Gastrocnemius medialis (tissue), 4 donors: ENCODE results near the gene OSBPL2. TPM values are rescaled to one million over a fixed set of nuclear protein-coding genes. Genes with fewer than 3 reads are reported as not detected.

Experiments
- ATAC-seq, 2 donors: fragments of 150-250 bp; one replicate each; pipeline ENCODE4 v1.9.1; 2016
- DNase-seq, 2 donors: peaks; one replicate each; pipeline ENCODE4 v3.0.0-alpha.2; 2019
- H3K27ac ChIP-seq, 4 donors: fragments of 200-600 bp; sonication (generic); 1 replicate in 1 of 4; 2 replicates in 3 of 4; pipeline ENCODE4 v1.5.1; 2016 to 2018; ENCODE audit warnings: mild to moderate bottlenecking in 2 of 4, moderate library complexity in 1 of 4
- H3K27me3 ChIP-seq, 3 donors: fragments of 200-600 bp; sonication (generic) in 2 of 3; 1 replicate in 1 of 3; 2 replicates in 2 of 3; pipeline versions ENCODE4 v1.5.1 to v1.6.0; 2016 to 2019; ENCODE audit warnings: mild to moderate bottlenecking in 1 of 3, moderate library complexity in 1 of 3
- H3K36me3 ChIP-seq, 2 donors: fragments of 200-600 bp; sonication (generic) in 1 of 2; one replicate each; pipeline ENCODE4 v1.5.1; 2017 to 2018
- H3K4me1 ChIP-seq, 2 donors: fragments of 200-600 bp; sonication (generic) in 1 of 2; one replicate each; pipeline ENCODE4 v1.5.1; 2016 to 2017; ENCODE audit warnings: mild to moderate bottlenecking in 2 of 2
- H3K4me3 ChIP-seq, 4 donors: fragments of 200-600 bp; sonication (generic) in 3 of 4; 1 replicate in 1 of 4; 2 replicates in 3 of 4; pipeline ENCODE4 v1.5.1; 2016 to 2019; ENCODE audit warnings: mild to moderate bottlenecking in 2 of 4
- H3K9me3 ChIP-seq, 3 donors: fragments of 200-600 bp; sonication (generic) in 2 of 3; 1 replicate in 1 of 3; 2 replicates in 2 of 3; pipeline ENCODE4 v1.5.1; 2016 to 2019
- POLR2A ChIP-seq, 2 donors: fragments of 450-650 bp; IDR thresholded peaks; one replicate each; pipeline ENCODE4 v1.6.1; 2017; ENCODE audit warnings: antibody characterized with exemption in 2 of 2, mild to moderate bottlenecking in 2 of 2, moderate library complexity in 2 of 2
- in situ Hi-C, 4 donors: fragments of 200-750 bp; cut with MboI; loops; one replicate each; pipeline versions ENCODE4 v1.15.0 to v1.8.0; 2017; ENCODE audit warnings: low sequenced_read_pairs in 4 of 4
- intact Hi-C: fragments of 100-400 bp; cut with DNase I; formaldehyde crosslinking; loops from one replicate; pipeline ENCODE4 v1.15.1; 2023; ENCODE audit warnings: low total_unique reads
- total RNA-seq, 4 donors: library from RNA; depleted of rRNA; stranded (reverse); fragments of >200 nt; gene quantifications; one replicate each; pipeline versions ENCODE4 v1.1.0 to v1.2.3, GENCODE V29; 2016
- TF ChIP-seq, protein P1 (sequence below), 5 experiments: fragments of 450-650 bp in 3 of 5; fragments of 200-600 bp in 2 of 5; sonication (generic) in 2 of 5; IDR thresholded peaks in 4 of 5; conservative IDR thresholded peaks in 1 of 5; 1 replicate in 4 of 5; 2 replicates in 1 of 5; pipeline ENCODE4 v1.5.1; 2016 to 2019; ENCODE audit warnings: antibody characterized with exemption in 5 of 5, mild to moderate bottlenecking in 3 of 5, moderate library complexity in 3 of 5

Gene OSBPL2
- total RNA-seq, 4 donors from 2014 or later = 15.8 to 26.4 (median 19.6) TPM

DNA sequence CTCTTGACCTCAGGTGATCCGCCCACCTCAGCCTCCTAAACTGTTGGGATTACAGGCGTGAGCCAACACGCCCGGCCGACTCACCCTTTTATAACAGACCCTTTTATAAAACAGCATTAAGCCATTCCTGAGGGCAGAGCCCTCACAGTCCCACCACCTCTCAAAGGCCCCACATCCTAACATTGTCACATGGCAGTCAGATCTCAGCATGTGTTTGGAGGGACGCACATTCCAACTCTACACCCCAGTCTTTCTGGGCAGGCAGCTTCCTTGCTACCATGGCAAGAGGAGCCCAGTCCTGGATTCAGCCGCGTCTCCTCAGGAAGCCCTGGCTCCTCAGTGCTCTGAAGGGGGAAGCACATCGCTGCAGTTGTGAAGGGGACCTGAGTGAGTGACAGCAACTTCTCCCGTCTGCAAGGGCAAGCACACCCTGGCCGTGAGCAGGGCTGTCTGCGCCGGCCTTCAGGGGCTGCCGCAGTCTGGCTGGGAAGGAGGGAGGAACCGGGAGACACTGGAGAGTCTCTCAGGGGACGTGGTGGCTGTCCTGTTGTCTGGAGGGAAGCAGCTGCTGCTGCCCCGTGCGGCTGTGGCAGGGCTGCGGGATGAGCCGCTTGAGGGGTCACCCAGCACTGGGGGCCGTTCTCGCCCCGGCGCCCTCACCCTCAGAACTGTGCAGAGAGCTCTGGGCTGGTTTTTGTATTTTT, 15.9 kb downstream of the OSBPL2 start:
- no peak for TF ChIP-seq POLR2A (IDR thresholded peaks at IDR 0.05)
- TF ChIP-seq, protein P1, sequence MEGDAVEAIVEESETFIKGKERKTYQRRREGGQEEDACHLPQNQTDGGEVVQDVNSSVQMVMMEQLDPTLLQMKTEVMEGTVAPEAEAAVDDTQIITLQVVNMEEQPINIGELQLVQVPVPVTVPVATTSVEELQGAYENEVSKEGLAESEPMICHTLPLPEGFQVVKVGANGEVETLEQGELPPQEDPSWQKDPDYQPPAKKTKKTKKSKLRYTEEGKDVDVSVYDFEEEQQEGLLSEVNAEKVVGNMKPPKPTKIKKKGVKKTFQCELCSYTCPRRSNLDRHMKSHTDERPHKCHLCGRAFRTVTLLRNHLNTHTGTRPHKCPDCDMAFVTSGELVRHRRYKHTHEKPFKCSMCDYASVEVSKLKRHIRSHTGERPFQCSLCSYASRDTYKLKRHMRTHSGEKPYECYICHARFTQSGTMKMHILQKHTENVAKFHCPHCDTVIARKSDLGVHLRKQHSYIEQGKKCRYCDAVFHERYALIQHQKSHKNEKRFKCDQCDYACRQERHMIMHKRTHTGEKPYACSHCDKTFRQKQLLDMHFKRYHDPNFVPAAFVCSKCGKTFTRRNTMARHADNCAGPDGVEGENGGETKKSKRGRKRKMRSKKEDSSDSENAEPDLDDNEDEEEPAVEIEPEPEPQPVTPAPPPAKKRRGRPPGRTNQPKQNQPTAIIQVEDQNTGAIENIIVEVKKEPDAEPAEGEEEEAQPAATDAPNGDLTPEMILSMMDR (IDR thresholded peaks at IDR 0.05 in 4 of 5, conservative IDR thresholded peaks at IDR 0.05 in 1 of 5) = no peak
- DNase-seq = no peak
- intact Hi-C loops (no loop called here), in situ Hi-C loops (no loop called here)
- H3K36me3 ChIP-seq = no peaks in the 10 kb centered on the region
- H3K4me1 ChIP-seq = peaks cover 21 to 31% of the 10 kb centered on the region in 2 donors
- H3K27me3 ChIP-seq = no peaks in the 10 kb centered on the region
- no peak for ATAC-seq
- H3K27ac ChIP-seq = no peak overlapping the region
- no peaks in the 10 kb centered on the region for H3K9me3 ChIP-seq
- H3K4me3 ChIP-seq = no peak overlapping the region

GRCh38 chr20:62255976-62256375, 17.7 kb downstream of the OSBPL2 start:
- H3K36me3 ChIP-seq = no peaks in the 10 kb centered on the region
- H3K27ac ChIP-seq = no peak overlapping the region
- H3K27me3 ChIP-seq = no peaks in the 10 kb centered on the region
- ATAC-seq = no peak
- DNase-seq = no peak
- in situ Hi-C loops (no loop called here), intact Hi-C loops (no loop called here)
- no peak for TF ChIP-seq POLR2A (IDR thresholded peaks at IDR 0.05)
- TF ChIP-seq, protein P1 (IDR thresholded peaks at IDR 0.05 in 4 of 5, conservative IDR thresholded peaks at IDR 0.05 in 1 of 5) = no peak
- no peak overlapping the region for H3K4me3 ChIP-seq
- H3K9me3 ChIP-seq = no peaks in the 10 kb centered on the region
- peaks cover 18 to 37% of the 10 kb centered on the region in 2 donors for H3K4me1 ChIP-seq

DNA sequence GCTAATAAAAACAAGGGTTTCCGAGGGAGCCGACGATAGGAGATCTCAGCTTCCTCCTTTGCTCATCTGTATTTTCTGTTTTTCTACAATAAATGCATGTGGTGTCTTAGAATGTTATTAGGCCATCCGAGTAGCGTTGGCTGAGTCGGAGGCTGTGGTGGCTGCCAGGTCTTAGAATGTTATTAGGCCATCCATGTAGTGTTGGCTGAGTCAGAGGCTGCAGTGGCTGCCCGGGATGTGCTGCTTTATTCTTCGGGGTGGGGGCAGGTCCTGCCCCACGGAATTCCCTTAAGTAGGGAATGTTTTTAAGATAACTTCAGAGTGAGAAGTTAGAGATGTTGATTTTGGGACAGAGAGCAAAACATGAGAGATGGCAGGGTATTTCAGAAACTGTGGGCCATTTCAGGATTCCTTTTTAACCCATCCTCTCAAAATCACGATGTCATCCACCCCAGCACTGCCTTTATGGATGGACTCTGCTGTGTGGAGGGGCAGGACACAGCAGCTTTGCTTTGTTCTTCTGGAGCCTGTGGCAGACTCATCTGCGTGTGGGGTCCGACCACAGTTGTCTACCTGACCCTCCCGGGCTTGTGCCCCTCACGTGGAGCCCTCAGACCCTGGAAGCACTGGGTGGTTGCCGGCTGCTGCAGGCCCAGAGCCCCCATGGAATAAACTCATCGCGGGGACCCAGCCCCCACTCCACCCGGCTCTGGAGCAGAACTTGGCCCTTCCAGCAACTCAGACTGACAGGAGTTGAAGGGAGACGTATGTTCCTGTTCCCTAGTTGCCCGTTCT, 20.4 kb downstream of the OSBPL2 start:
- H3K4me1 ChIP-seq = peaks cover 18 to 27% of the 10 kb centered on the region in 2 donors
- in situ Hi-C loops = no loop called here
- intact Hi-C loops = no loop called here
- ATAC-seq (peak; percentile 97), DNase-seq (peak; percentile 64 to 86)
- H3K9me3 ChIP-seq = no peaks in the 10 kb centered on the region
- H3K4me3 ChIP-seq = peak overlapping the region in 2 of 4 donors; percentile 4 to 16
- no peak for TF ChIP-seq POLR2A (IDR thresholded peaks at IDR 0.05)
- peaks cover 0 to 22% of the 10 kb centered on the region in 2 donors for H3K36me3 ChIP-seq
- peak overlapping the region; percentile 71 to 84 (median 76) for H3K27ac ChIP-seq
- no peaks in the 10 kb centered on the region for H3K27me3 ChIP-seq

DNA sequence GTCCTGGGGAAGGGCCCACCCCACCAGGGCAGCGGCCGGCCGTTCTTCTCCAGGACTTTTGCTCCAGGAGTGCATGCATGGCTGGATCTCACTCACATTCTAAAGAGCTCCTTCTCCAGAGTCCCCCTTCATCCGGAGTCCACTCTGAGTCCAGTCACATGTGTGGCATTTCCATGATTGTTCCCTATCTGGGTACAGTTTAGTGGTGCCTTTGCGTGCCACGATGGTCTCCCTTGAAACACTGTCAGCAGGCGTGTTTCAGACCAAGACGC, 20.9 kb downstream of the OSBPL2 start:
- in situ Hi-C loops (no loop called here), intact Hi-C loops (no loop called here)
- Histone ChIP-seq H3K27ac (peak overlapping the region; percentile 71 to 84 (median 76)), H3K9me3 (no peaks in the 10 kb centered on the region), H3K4me1 (peaks cover 18 to 27% of the 10 kb centered on the region in 2 donors), H3K27me3 (no peaks in the 10 kb centered on the region), H3K36me3 (peaks cover 0 to 25% of the 10 kb centered on the region in 2 donors), H3K4me3 (no peak overlapping the region)
- TF ChIP-seq, protein P1 (IDR thresholded peaks at IDR 0.05 in 4 of 5, conservative IDR thresholded peaks at IDR 0.05 in 1 of 5) = no peak
- TF ChIP-seq POLR2A (IDR thresholded peaks at IDR 0.05) = no peak
- DNase-seq (no peak), ATAC-seq (peak in 1 of 2 donors; percentile 10)

DNA sequence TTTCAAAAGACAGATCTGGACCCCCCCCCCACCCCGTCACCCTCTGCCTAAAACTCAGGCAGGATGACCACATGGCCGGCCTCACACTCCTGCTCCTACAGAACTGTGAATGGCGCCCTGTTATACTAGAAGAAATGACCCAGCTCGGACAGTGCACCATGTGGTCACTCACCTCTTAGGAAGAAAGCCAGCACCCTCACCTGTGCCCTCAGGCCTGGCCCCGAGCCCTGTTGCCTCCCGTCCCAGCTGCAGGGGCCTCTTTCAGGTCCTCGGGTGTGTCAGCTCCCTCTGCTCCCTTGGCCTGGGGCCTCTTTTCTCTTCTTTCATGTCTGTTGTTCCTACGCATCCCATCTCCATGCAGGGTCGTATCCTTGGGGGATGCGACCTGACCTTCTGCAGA, 23.7 kb downstream of the OSBPL2 start:
- ATAC-seq (no peak), DNase-seq (no peak)
- Histone ChIP-seq H3K27ac (no peak overlapping the region), H3K4me3 (no peak overlapping the region), H3K36me3 (peaks cover 0 to 47% of the 10 kb centered on the region in 2 donors), H3K9me3 (no peaks in the 10 kb centered on the region), H3K4me1 (peaks cover 23 to 32% of the 10 kb centered on the region in 2 donors), H3K27me3 (no peaks in the 10 kb centered on the region)
- intact Hi-C loops (no loop called here), in situ Hi-C loops (no loop called here)
- TF ChIP-seq, protein P1 (IDR thresholded peaks at IDR 0.05 in 4 of 5, conservative IDR thresholded peaks at IDR 0.05 in 1 of 5) = no peak
- TF ChIP-seq POLR2A (IDR thresholded peaks at IDR 0.05) = no peak
